HepG2 (cell line): ENCODE data around the gene SNAPC3. TPM values are rescaled to one million over a fixed set of nuclear protein-coding genes. Genes with fewer than 3 reads are reported as not detected.

Source experiments
- CSRNP1 ChIP-seq: sonication (generic); formaldehyde crosslinking; IDR thresholded peaks from 2 replicates; pipeline ENCODE4 v1.8.1; 2023; ENCODE audit warnings: mild to moderate bottlenecking, missing genetic modification reagents
- ETS1 ChIP-seq: sonication (generic); formaldehyde crosslinking; IDR thresholded peaks from 2 replicates; pipeline ENCODE4 v1.4.0; 2020; ENCODE audit warnings: missing genetic modification reagents
- MEF2D ChIP-seq: sonication (generic); formaldehyde crosslinking; IDR thresholded peaks from 2 replicates; pipeline ENCODE4 v1.5.1; 2020; ENCODE audit warnings: mild to moderate bottlenecking, missing genetic modification reagents
- NKX3-1 ChIP-seq: sonication (generic); formaldehyde crosslinking; IDR thresholded peaks from 2 replicates; pipeline ENCODE4 v1.5.0; 2020; ENCODE audit warnings: missing genetic modification reagents
- PHF8 ChIP-seq: sonication (generic); formaldehyde crosslinking; IDR thresholded peaks from 2 replicates; pipeline ENCODE4 v1.5.0; 2020; ENCODE audit warnings: missing genetic modification reagents
- PREB ChIP-seq: sonication (generic); formaldehyde crosslinking; IDR thresholded peaks from 2 replicates; pipeline ENCODE4 v1.4.0; 2020; ENCODE audit warnings: missing genetic modification reagents
- RBAK ChIP-seq: sonication (generic); formaldehyde crosslinking; IDR thresholded peaks from 2 replicates; pipeline ENCODE4 v1.5.1; 2020; ENCODE audit warnings: mild to moderate bottlenecking, missing genetic modification reagents
- SOX6 ChIP-seq, 2 experiments: fragments of 450-650 bp in 1 of 2; sonication (generic) in 1 of 2; formaldehyde crosslinking in 1 of 2; IDR thresholded peaks; 2 replicates each; pipeline versions ENCODE4 v1.4.0 to v1.6.1; 2017 to 2020; ENCODE audit warnings: antibody characterized with exemption in 1 of 2, mild to moderate bottlenecking in 1 of 2, missing genetic modification reagents in 1 of 2
- ZNF251 ChIP-seq: sonication (generic); formaldehyde crosslinking; IDR thresholded peaks from 2 replicates; pipeline ENCODE4 v1.9.0; 2021; ENCODE audit warnings: mild to moderate bottlenecking, missing genetic modification reagents
- ZNF263 ChIP-seq: sonication (generic); formaldehyde crosslinking; IDR thresholded peaks from 2 replicates; pipeline ENCODE4 v1.4.0; 2020; ENCODE audit warnings: missing genetic modification reagents
- ZNF292 ChIP-seq: sonication (generic); formaldehyde crosslinking; IDR thresholded peaks from 2 replicates; pipeline ENCODE4 v1.8.1; 2022; ENCODE audit warnings: mild to moderate bottlenecking, low read depth, missing genetic modification reagents, borderline replicate concordance
- ZNF318 ChIP-seq: sonication (generic); formaldehyde crosslinking; IDR thresholded peaks from 2 replicates; pipeline ENCODE4 v1.4.0; 2020; ENCODE audit warnings: mild to moderate bottlenecking, missing genetic modification reagents
- ZNF501 ChIP-seq: sonication (generic); formaldehyde crosslinking; IDR thresholded peaks from 2 replicates; pipeline ENCODE4 v1.5.1; 2020; ENCODE audit warnings: mild to moderate bottlenecking, moderate library complexity, missing genetic modification reagents
- ZNF569 ChIP-seq: sonication (generic); formaldehyde crosslinking; IDR thresholded peaks from 2 replicates; pipeline ENCODE4 v1.5.0; 2020; ENCODE audit warnings: mild to moderate bottlenecking, missing genetic modification reagents, moderate library complexity, borderline replicate concordance
- ZNF598 ChIP-seq: sonication (generic); formaldehyde crosslinking; IDR thresholded peaks from 2 replicates; pipeline ENCODE4 v1.5.1; 2020; ENCODE audit warnings: mild to moderate bottlenecking, missing genetic modification reagents, borderline replicate concordance
- ZNF841 ChIP-seq: sonication (generic); formaldehyde crosslinking; IDR thresholded peaks from 2 replicates; pipeline ENCODE4 v1.8.1; 2023; ENCODE audit warnings: missing genetic modification reagents, borderline replicate concordance
- polyA plus RNA-seq, 8 experiments: library from polyadenylated mRNA; depleted of rRNA in 3 of 8; stranded (reverse) in 7 of 8; unstranded in 1 of 8; fragments of >200 nt; fragmentation: Illumina TruSeq in 4 of 8; extraction: Trizol in 4 of 8; gene quantifications; 2 replicates each; pipeline versions ENCODE4 v1.2.1 to v1.2.3, GENCODE V29; 2011 to 2016; ENCODE audit warnings: low read depth in 4 of 8, missing spikeins in 1 of 8, mixed read lengths in 1 of 8; ENCODE audit not compliant: insufficient read depth in 1 of 8
- total RNA-seq, 5 experiments: library from RNA; depleted of rRNA; stranded (reverse); fragments of >200 nt; fragmentation: Illumina TruSeq; extraction: Trizol; gene quantifications; 2 replicates each; pipeline ENCODE4 v1.2.3, GENCODE V29; 2016; ENCODE audit warnings: low read depth in 1 of 5

Gene SNAPC3
- total and polyA plus RNA-seq, 2 of the 13 experiments (the other 11 are each of a cell fraction or from before 2014, with no cell fraction given) = 25.6 to 26.0 TPM

DNA sequence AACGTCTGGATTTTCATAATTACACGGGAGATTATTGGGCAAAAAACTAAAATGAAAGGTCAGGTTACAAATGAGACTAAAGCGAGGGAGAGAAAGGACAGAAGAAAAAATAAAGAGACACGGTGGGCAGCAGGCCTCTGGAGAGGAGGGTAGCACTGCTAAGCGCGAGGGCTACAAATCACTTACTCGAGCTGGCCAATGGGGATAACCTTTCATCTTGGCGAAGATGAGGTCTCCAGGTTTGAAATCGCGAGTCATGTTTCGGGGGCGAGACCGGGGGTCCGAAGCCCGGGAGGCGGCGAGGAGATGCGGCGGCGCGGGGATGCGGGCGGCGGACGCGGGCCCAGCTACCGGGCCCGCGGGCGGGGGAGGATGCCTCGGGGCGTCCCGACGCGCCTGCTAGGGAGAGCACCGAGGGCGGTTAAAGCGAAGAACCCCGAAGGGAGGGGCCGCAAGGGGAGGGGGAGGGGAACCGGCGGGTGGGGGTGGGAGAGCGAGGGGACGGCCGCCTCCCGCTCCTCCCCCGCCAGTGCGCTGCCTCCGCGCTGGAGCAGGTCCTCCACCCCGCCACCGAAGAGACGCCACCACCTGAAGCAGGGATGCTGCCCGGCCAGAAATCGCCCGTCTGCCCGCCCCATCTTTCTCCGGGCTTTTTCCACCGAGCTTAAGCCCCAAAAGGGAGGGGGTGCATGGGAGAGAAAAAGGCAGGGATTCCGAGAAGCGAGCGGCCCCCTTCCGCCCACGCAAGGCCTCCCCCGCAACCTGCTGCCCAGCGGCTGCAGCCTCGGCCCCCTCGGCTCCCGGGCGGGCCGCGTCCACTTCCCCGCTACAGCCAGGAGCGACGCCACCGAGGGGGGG, 87.5 kb downstream of the SNAPC3 start (continued):
- TF ChIP-seq CSRNP1 (CRISPR knock-in tag) = peak; percentile 77; the same call in 1 of the 2 replicates
- 0 out of 2 replicates have a peak, but pooled peaks have one; percentile 18 for TF ChIP-seq ZNF569
- no peak for TF ChIP-seq ZNF292
- TF ChIP-seq ZNF598 (CRISPR knock-in tag) = no peak
- TF ChIP-seq ETS1 = no peak
- peak; percentile 45 for TF ChIP-seq ZNF263 (CRISPR knock-in tag)
- no peak for TF ChIP-seq NKX3-1 (CRISPR knock-in tag)
- no peak for TF ChIP-seq SOX6 (IDR thresholded peaks at IDR 0.05)
- no peak for TF ChIP-seq SOX6 (CRISPR knock-in tag; IDR thresholded peaks at IDR 0.05)
- TF ChIP-seq RBAK = no peak
- no peak for TF ChIP-seq ZNF251 (CRISPR knock-in tag)
- 0 out of 2 replicates have a peak, but pooled peaks have one; percentile 7 for TF ChIP-seq PHF8 (CRISPR knock-in tag)
- no peak for TF ChIP-seq ZNF501 (CRISPR knock-in tag)
- no peak for TF ChIP-seq PREB (CRISPR knock-in tag)
- TF ChIP-seq ZNF841 (CRISPR knock-in tag) = no peak; the same call in 1 of the 2 replicates
- no peak for TF ChIP-seq ZNF318 (CRISPR knock-in tag)
- TF ChIP-seq MEF2D (CRISPR knock-in tag) = 0 out of 2 replicates have a peak, but pooled peaks have one; percentile 5
